Measurements from ENCODE around the gene NFKBIB. TPM values are rescaled to one million over a fixed set of nuclear protein-coding genes. Genes with fewer than 3 reads are reported as not detected.

NFKBIB gene
- total RNA-seq, 1 experiment from 2014 or later = 43.7 TPM

GRCh38 chr19:38918526-38918925 is 18.8 kb downstream of the NFKBIB start:
- DNase-seq = no peak
- H3K9ac ChIP-seq (ENCODE audit: low read length) = no peak overlapping the region
- ChIA-PET CTCF (no interaction called here), POLR2A (ENCODE audit: unreplicated experiment) (no interaction called here)
- H3K79me2 ChIP-seq (ENCODE audit: low read length) = no peaks in the 10 kb centered on the region
- H3K27ac ChIP-seq (ENCODE audit: low read length) = no peak overlapping the region
- BruUV-seq (replicated peaks) = no TSS peak
- H3K9me2 ChIP-seq (replicated peaks; ENCODE audit: low read length) = no peaks in the 10 kb centered on the region
- no peak overlapping the region for H3K4me3 ChIP-seq (ENCODE audit: low read length)
- no peaks in the 10 kb centered on the region for H3F3A ChIP-seq (ENCODE audit: low read length, unreplicated experiment)
- H3K4me2 ChIP-seq (ENCODE audit: low read length) = no peak overlapping the region
- H2AFZ ChIP-seq (ENCODE audit: low read length) = no peak overlapping the region
- no peaks in the 10 kb centered on the region for H4K20me1 ChIP-seq (ENCODE audit: low read length)
- intact Hi-C loops (cut with micrococcal nuclease) = no loop called here
- TF ChIP-seq, protein P1, sequence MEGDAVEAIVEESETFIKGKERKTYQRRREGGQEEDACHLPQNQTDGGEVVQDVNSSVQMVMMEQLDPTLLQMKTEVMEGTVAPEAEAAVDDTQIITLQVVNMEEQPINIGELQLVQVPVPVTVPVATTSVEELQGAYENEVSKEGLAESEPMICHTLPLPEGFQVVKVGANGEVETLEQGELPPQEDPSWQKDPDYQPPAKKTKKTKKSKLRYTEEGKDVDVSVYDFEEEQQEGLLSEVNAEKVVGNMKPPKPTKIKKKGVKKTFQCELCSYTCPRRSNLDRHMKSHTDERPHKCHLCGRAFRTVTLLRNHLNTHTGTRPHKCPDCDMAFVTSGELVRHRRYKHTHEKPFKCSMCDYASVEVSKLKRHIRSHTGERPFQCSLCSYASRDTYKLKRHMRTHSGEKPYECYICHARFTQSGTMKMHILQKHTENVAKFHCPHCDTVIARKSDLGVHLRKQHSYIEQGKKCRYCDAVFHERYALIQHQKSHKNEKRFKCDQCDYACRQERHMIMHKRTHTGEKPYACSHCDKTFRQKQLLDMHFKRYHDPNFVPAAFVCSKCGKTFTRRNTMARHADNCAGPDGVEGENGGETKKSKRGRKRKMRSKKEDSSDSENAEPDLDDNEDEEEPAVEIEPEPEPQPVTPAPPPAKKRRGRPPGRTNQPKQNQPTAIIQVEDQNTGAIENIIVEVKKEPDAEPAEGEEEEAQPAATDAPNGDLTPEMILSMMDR (conservative IDR thresholded peaks at IDR 0.05; ENCODE audit: low read depth, low read length) = no peak
- no peak for TF ChIP-seq EZH2phosphoT487 (IDR thresholded peaks at IDR 0.05; ENCODE audit: borderline replicate concordance, low read length)
- TF ChIP-seq EZH2 (IDR thresholded peaks at IDR 0.05; ENCODE audit: low read length, unreplicated experiment) = no peak
- no peaks in the 10 kb centered on the region for H3K4me1 ChIP-seq (ENCODE audit: insufficient read depth, low read length)
- no peaks in the 10 kb centered on the region for H3K27me3 ChIP-seq (ENCODE audit: low read length)
- H3K9me3 ChIP-seq (ENCODE audit: low read length) = no peaks in the 10 kb centered on the region
- ATAC-seq = no peak
- no peaks in the 10 kb centered on the region for H3K36me3 ChIP-seq (ENCODE audit: low read depth, low read length)

DNA sequence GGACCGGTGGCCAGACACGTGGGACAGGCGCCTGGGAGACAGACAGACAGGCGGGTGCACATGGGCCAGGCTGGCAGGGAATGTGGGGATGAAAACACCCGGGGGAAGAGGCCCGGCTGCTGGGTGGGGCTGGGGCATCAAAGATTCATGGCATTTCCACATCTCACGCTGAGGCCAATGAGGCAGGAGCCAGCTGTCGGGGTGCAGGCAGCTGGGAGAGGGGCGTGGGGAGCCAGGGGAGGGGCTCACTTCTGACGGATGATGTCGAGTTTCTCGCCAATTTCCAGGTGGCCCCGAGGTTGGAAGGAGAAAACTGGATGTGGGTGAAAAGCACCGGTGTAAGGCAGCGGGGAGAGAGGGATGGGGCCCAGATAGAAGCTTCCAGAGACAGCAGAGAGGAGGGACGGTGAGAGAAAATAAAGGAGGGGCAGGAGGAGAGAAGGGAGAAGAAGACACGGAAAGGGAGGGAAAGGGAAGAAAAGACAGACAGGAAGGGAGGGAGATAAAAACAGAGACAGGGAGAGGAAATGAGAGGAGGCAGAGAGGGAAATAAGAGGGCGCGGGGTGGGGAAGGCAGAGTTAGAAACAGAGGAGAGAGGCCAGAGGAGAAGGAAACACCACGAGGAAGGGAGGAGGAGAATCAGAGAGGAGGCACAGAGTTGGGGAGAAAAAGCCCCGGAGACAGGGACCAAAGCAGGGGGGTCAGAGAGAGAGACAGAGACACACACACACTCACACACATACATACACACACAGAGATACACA is 20.2 kb downstream of the NFKBIB start:
- Histone ChIP-seq H3K9ac (ENCODE audit: low read length) (no peak overlapping the region), H3K27ac (ENCODE audit: low read length) (no peak overlapping the region), H3K4me1 (ENCODE audit: insufficient read depth, low read length) (no peaks in the 10 kb centered on the region), H3K9me3 (ENCODE audit: low read length) (no peaks in the 10 kb centered on the region), H3F3A (ENCODE audit: low read length, unreplicated experiment) (no peaks in the 10 kb centered on the region), H3K4me2 (ENCODE audit: low read length) (no peak overlapping the region), H3K9me2 (replicated peaks; ENCODE audit: low read length) (no peaks in the 10 kb centered on the region), H3K36me3 (ENCODE audit: low read depth, low read length) (no peaks in the 10 kb centered on the region), H3K79me2 (ENCODE audit: low read length) (no peaks in the 10 kb centered on the region), H3K4me3 (ENCODE audit: low read length) (no peak overlapping the region), H2AFZ (ENCODE audit: low read length) (no peak overlapping the region), H4K20me1 (ENCODE audit: low read length) (no peaks in the 10 kb centered on the region), H3K27me3 (ENCODE audit: low read length) (no peaks in the 10 kb centered on the region)
- ATAC-seq = no peak
- no peak for DNase-seq
- TF ChIP-seq EZH2 (IDR thresholded peaks at IDR 0.05; ENCODE audit: low read length, unreplicated experiment) = no peak
- no peak for TF ChIP-seq EZH2phosphoT487 (IDR thresholded peaks at IDR 0.05; ENCODE audit: borderline replicate concordance, low read length)
- TF ChIP-seq, protein P1 (conservative IDR thresholded peaks at IDR 0.05; ENCODE audit: low read depth, low read length) = no peak
- intact Hi-C loops (cut with micrococcal nuclease) = no loop called here
- CTCF ChIA-PET = no interaction called here
- POLR2A ChIA-PET (ENCODE audit: unreplicated experiment) = no interaction called here
- no TSS peak for BruUV-seq (replicated peaks)

DNA sequence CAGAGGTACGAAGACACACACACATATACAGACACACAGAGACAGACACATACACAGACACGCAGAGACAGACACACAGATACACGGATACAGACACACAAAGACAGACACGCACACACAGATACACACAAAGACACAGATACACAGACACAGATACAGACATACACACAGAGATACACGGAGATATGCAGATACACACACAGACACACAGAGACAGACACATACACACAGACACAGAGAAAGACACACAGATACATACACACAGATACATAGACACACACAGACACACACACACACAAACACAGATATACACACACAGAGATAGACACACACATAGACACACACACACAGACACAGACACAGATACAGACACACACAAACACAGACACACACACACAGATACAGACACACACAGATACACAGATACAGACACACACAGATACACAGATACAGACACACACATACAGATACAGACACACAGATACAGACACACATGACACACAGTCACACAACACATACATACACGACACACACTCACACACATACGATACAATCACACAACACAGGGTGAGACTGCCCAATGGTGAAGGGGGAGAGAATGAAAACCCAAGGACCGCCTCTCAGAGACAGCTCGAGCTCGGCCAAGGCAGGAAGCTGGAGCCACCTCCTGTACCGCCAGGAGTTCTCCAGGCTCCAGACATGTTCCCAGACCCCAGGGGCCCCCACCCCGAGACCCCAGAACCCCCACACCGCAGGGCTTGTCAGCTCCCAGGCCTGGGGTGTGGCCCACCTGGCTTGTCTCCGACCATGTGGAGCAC is 21.0 kb downstream of the NFKBIB start:
- POLR2A ChIA-PET (ENCODE audit: unreplicated experiment) = no interaction called here

More for the DNA sequence above, 21.0 kb downstream of the NFKBIB start:
- no peak for TF ChIP-seq EZH2 (IDR thresholded peaks at IDR 0.05; ENCODE audit: low read length, unreplicated experiment)
- TF ChIP-seq, protein P1 (conservative IDR thresholded peaks at IDR 0.05; ENCODE audit: low read depth, low read length) = no peak
- Histone ChIP-seq H3K4me1 (ENCODE audit: insufficient read depth, low read length) (no peaks in the 10 kb centered on the region), H3K9me3 (ENCODE audit: low read length) (no peaks in the 10 kb centered on the region), H3K4me2 (ENCODE audit: low read length) (no peak overlapping the region), H3K9ac (ENCODE audit: low read length) (no peak overlapping the region), H2AFZ (ENCODE audit: low read length) (no peak overlapping the region), H3K27ac (ENCODE audit: low read length) (no peak overlapping the region), H3K27me3 (ENCODE audit: low read length) (no peaks in the 10 kb centered on the region), H3K36me3 (ENCODE audit: low read depth, low read length) (no peaks in the 10 kb centered on the region), H3K79me2 (ENCODE audit: low read length) (no peaks in the 10 kb centered on the region), H3K9me2 (replicated peaks; ENCODE audit: low read length) (no peaks in the 10 kb centered on the region), H3K4me3 (ENCODE audit: low read length) (no peak overlapping the region), H4K20me1 (ENCODE audit: low read length) (no peaks in the 10 kb centered on the region), H3F3A (ENCODE audit: low read length, unreplicated experiment) (no peaks in the 10 kb centered on the region)
- DNase-seq (no peak), ATAC-seq (no peak)
- CTCF ChIA-PET = no interaction called here
- intact Hi-C loops (cut with micrococcal nuclease) = no loop called here
- no TSS peak for BruUV-seq (replicated peaks)

Data from PC-3 (cell line).